ENCODE results near the gene NHERF1. TPM values are rescaled to one million over a fixed set of nuclear protein-coding genes. Genes with fewer than 3 reads are reported as not detected.

Gene NHERF1
- total RNA-seq, 1 experiment from 2014 or later, result 218 TPM

- no peak overlapping the region for H3K4me3 Mint-ChIP-seq (ENCODE audit: unreplicated experiment)
- ChIA-PET CTCF (interaction anchor here (0.9 kb wide), 1 partner anchor 75 kb away, joined by 3 read pairs; no protein-coding TSS in a partner anchor), POLR2A (no interaction called here)
- no peak for TF ChIP-seq CTCF (IDR thresholded peaks at IDR 0.05; ENCODE audit: insufficient read depth in 1 of 2, low read depth in 1 of 2, low read length in 1 of 2, severe bottlenecking in 1 of 2, unreplicated experiment in 1 of 2)
- intact Hi-C loops (cut with micrococcal nuclease; ENCODE audit: unreplicated experiment), result no loop called here
- Histone ChIP-seq H3K4me1 (no peaks in the 10 kb centered on the region), H3K9me3 (no peaks in the 10 kb centered on the region), H3K27me3 (replicated peaks; ENCODE audit: control insufficient read depth, insufficient read depth, low read length) (no peaks in the 10 kb centered on the region), H3K36me3 (ENCODE audit: control insufficient read depth, insufficient read depth, low read length) (peaks cover 1% of the 10 kb centered on the region), H3K4me3 (ENCODE audit: low read depth, low read length) (no peak overlapping the region)
- H3K27ac Mint-ChIP-seq (ENCODE audit: unreplicated experiment), result no peak overlapping the region
- peaks cover 9% of the 10 kb centered on the region for H3K36me3 Mint-ChIP-seq (ENCODE audit: insufficient read depth, unreplicated experiment)
- H3K9me3 Mint-ChIP-seq (ENCODE audit: unreplicated experiment), result no peaks in the 10 kb centered on the region
- H3K4me1 Mint-ChIP-seq (ENCODE audit: low read depth, unreplicated experiment), result no peaks in the 10 kb centered on the region
- H3K27me3 Mint-ChIP-seq (ENCODE audit: insufficient read depth, unreplicated experiment), result no peaks in the 10 kb centered on the region
- DNase-seq, result no peak
- no TSS peak for BruUV-seq (replicated peaks)
Measured at GRCh38 chr17:74796866-74797265, 48.4 kb downstream of the NHERF1 start.

GRCh38 chr17:74797824-74798223, 49.4 kb downstream of the NHERF1 start:
- no peak for TF ChIP-seq CTCF (IDR thresholded peaks at IDR 0.05; ENCODE audit: insufficient read depth in 1 of 2, low read depth in 1 of 2, low read length in 1 of 2, severe bottlenecking in 1 of 2, unreplicated experiment in 1 of 2)
- Histone ChIP-seq H3K27me3 (replicated peaks; ENCODE audit: control insufficient read depth, insufficient read depth, low read length) (no peaks in the 10 kb centered on the region), H3K36me3 (ENCODE audit: control insufficient read depth, insufficient read depth, low read length) (peaks cover 1% of the 10 kb centered on the region; the same call in 1 of the 2 replicates), H3K4me1 (no peaks in the 10 kb centered on the region), H3K9me3 (no peaks in the 10 kb centered on the region), H3K4me3 (ENCODE audit: low read depth, low read length) (no peak overlapping the region)
- Mint-ChIP-seq H3K9me3 (ENCODE audit: unreplicated experiment) (no peaks in the 10 kb centered on the region), H3K27me3 (ENCODE audit: insufficient read depth, unreplicated experiment) (no peaks in the 10 kb centered on the region), H3K36me3 (ENCODE audit: insufficient read depth, unreplicated experiment) (peaks cover 9% of the 10 kb centered on the region), H3K4me3 (ENCODE audit: unreplicated experiment) (no peak overlapping the region), H3K4me1 (ENCODE audit: low read depth, unreplicated experiment) (no peaks in the 10 kb centered on the region), H3K27ac (ENCODE audit: unreplicated experiment) (no peak overlapping the region)
- DNase-seq, result no peak
- intact Hi-C loops (cut with micrococcal nuclease; ENCODE audit: unreplicated experiment), result no loop called here
- ChIA-PET CTCF (interaction anchor here (0.5 kb wide), 1 partner anchor 547 kb away, joined by 3 read pairs; no protein-coding TSS in a partner anchor), POLR2A (no interaction called here)
- no TSS peak for BruUV-seq (replicated peaks)

- CTCF ChIA-PET, result interaction anchor here (0.6 kb wide), 1 partner anchor 81 kb away, joined by 3 read pairs; no protein-coding TSS in a partner anchor
Measured at GRCh38 chr17:74798239-74798707, 49.8 kb downstream of the NHERF1 start.

More at GRCh38 chr17:74798239-74798707, 49.8 kb downstream of the NHERF1 start:
- TF ChIP-seq CTCF (IDR thresholded peaks at IDR 0.05; ENCODE audit: insufficient read depth in 1 of 2, low read depth in 1 of 2, low read length in 1 of 2, severe bottlenecking in 1 of 2, unreplicated experiment in 1 of 2), result no peak
- H3K4me3 ChIP-seq (ENCODE audit: low read depth, low read length), result no peak overlapping the region
- H3K4me1 ChIP-seq, result no peaks in the 10 kb centered on the region
- no peaks in the 10 kb centered on the region for H3K27me3 ChIP-seq (replicated peaks; ENCODE audit: control insufficient read depth, insufficient read depth, low read length)
- Mint-ChIP-seq H3K27me3 (ENCODE audit: insufficient read depth, unreplicated experiment) (no peaks in the 10 kb centered on the region), H3K4me1 (ENCODE audit: low read depth, unreplicated experiment) (no peaks in the 10 kb centered on the region), H3K27ac (ENCODE audit: unreplicated experiment) (no peak overlapping the region), H3K9me3 (ENCODE audit: unreplicated experiment) (no peaks in the 10 kb centered on the region), H3K4me3 (ENCODE audit: unreplicated experiment) (no peak overlapping the region), H3K36me3 (ENCODE audit: insufficient read depth, unreplicated experiment) (peaks cover 9% of the 10 kb centered on the region)
- DNase-seq, result no peak
- intact Hi-C loops (cut with micrococcal nuclease; ENCODE audit: unreplicated experiment), result no loop called here
- no TSS peak for BruUV-seq (replicated peaks)
- H3K36me3 ChIP-seq (ENCODE audit: control insufficient read depth, insufficient read depth, low read length), result peaks cover 1% of the 10 kb centered on the region; the same call in 1 of the 2 replicates
- POLR2A ChIA-PET, result no interaction called here
- no peaks in the 10 kb centered on the region for H3K9me3 ChIP-seq
